ENCODE measurements around the gene MKI67.

MKI67 gene

GRCh38 chr10:128048819-128049210 is 77.4 kb downstream of the MKI67 start:
- no peak for DNase-seq

DNA sequence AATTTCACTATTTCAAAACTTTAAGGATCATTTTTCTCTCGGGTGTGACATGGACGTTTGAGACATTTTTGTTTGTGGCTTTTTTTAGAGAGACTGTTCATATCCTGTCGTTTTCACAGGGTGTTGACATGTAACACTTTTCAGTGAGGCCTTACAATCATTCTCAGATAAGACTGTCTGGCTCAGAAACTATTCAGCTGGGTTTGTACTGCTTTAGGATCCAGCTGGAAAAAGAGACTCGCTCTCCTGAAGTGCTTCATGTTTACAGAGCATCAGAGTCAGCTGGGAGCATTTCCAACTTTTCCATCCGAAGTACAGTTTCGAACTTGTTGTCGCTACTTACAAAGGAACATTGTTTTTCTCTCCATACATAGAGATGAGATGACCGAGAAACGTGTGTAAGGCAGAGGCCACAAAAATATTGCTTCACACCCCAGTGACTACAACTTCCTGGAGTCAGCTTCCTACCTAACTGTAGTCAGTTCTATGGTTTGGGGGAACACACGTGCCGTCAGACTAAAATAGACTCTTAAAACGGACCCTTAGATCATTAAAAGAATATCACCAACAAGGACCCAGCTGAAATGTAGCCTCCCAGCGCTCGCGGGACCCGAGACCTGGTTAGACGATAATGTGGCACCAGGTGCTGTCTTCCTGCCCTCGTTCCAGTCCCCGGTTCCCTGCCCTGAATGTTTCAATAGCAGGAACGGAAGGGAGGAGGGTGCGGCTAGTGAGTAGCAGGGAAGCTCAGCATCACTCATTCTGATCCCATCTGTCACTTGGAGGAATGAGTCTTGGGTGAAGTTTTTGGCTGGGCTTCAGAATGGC is 78.0 kb downstream of the MKI67 start:
- DNase-seq, result no peak

DNA sequence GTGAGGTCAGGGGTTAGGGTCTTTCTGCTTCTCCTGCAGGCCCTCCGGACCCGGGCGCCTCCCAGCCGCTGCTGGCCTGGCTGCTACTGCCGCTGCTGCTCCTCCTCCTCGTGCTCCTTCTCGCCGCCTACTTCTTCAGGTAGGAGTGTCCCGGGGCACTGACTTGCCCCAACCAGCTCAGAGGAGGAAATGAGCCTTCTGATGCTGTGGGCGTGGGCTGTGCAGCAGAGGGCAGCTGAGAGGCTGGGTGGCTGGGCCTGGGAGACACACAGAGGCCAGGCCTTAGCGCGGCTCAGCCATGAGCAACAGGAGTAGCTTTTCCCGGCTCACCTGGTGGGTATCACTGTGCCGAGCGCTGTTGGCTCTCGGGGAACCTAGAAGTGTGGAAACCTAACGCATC is 78.9 kb downstream of the MKI67 start:
- DNase-seq, result no peak

DNA sequence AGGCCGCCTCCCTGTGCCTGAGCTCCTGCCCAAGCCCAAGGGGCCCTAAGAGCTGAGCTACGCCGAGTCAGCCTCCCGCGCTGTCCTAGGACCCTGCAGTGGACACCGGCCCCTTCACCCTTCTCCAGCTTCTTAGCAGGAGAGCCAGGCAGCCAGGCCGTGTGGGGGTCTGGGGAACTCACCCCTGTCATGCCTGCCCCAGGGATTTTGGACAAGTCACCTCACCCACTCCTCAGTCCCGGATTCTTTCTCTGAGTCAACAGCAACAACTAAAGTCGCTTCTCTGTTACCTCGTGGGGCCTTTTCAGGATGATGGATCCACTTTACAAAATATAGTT is 79.3 kb downstream of the MKI67 start:
- DNase-seq, result no peak

Measured in fibroblast of skin of scalp (primary cell).